HG03575 (cell line): Measurements from ENCODE around the gene TRAK2.

Experiments
- ATAC-seq: cut with Tn5 transposase; IDR thresholded peaks from one replicate; pipeline ENCODE4 v1.9.1; 2021; ENCODE audit not compliant: unreplicated experiment, insufficient number of reproducible peaks, low FRiP score; ENCODE audit errors: extremely low read depth

TRAK2 gene

GRCh38 chr2:201425952-201426351 lies 25.3 kb downstream of the TRAK2 start:
- ATAC-seq = no peak

GRCh38 chr2:201420442-201421113 lies 30.7 kb downstream of the TRAK2 start:
- no peak for ATAC-seq

GRCh38 chr2:201419986-201420385 lies 31.3 kb downstream of the TRAK2 start:
- no peak for ATAC-seq

GRCh38 chr2:201419057-201419635 lies 32.1 kb downstream of the TRAK2 start:
- ATAC-seq = no peak

- no peak for ATAC-seq
Measured at GRCh38 chr2:201415149-201415548, 36.1 kb downstream of the TRAK2 start.

GRCh38 chr2:201414099-201415023 lies 36.9 kb downstream of the TRAK2 start:
- ATAC-seq = peak; percentile 62

GRCh38 chr2:201413552-201413951 lies 37.7 kb downstream of the TRAK2 start:
- ATAC-seq = no peak

- ATAC-seq = no peak
Measured at GRCh38 chr2:201413143-201413542, 38.1 kb downstream of the TRAK2 start.

GRCh38 chr2:201411421-201411820 lies 39.8 kb downstream of the TRAK2 start:
- no peak for ATAC-seq

GRCh38 chr2:201408931-201409330 lies 42.3 kb downstream of the TRAK2 start:
- ATAC-seq = no peak

- no peak for ATAC-seq
Measured at GRCh38 chr2:201407265-201407664, 44.0 kb downstream of the TRAK2 start.

GRCh38 chr2:201406077-201406662 lies 45.1 kb downstream of the TRAK2 start:
- no peak for ATAC-seq

- no peak for ATAC-seq
Measured at GRCh38 chr2:201404699-201405280, 46.5 kb downstream of the TRAK2 start.

- ATAC-seq = no peak
Measured at GRCh38 chr2:201403880-201404279, 47.4 kb downstream of the TRAK2 start.

GRCh38 chr2:201402651-201403562 lies 48.4 kb downstream of the TRAK2 start:
- no peak for ATAC-seq

GRCh38 chr2:201401815-201402214 lies 49.4 kb downstream of the TRAK2 start:
- ATAC-seq = no peak

- no peak for ATAC-seq
Measured at GRCh38 chr2:201396595-201396994, 54.7 kb downstream of the TRAK2 start.

GRCh38 chr2:201383136-201383535 lies 68.1 kb downstream of the TRAK2 start:
- ATAC-seq = no peak
